ENCODE measurements around the gene TMPRSS13.
"Not testable (repeated sequence)": the region's sequence is repeated elsewhere in the genome, so short reads cannot be mapped to it uniquely, and the experiment has no call there.

The TMPRSS13 gene

DNA sequence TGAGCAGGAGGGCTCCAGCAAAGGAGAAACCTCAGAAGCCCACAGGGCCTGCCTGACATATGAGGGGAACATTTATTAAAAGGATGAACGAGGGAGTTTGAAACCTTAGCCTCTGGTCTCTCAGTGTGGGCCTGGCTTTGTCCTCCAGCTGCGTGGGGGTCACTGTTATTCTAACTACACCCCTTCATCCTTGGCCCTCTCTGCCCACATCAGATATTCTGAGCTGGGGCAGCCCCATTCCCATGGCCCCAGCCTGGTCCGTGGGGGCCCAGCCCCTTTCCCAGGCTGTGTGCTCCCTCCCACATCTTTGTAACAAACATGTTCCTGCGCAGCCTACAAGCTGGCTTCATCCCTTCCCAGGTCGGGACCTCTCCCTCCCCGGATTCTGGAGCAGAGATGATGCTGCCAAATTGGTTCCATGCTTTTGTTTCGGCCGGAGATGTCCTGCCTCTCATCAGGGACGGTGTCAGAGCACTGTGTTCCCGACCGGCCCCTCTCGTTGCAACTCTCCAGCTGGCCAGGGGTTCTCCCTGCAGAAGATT is 56.7 kb downstream of the TMPRSS13 start:
- no peak for DNase-seq (ENCODE audit: low read depth)

DNA sequence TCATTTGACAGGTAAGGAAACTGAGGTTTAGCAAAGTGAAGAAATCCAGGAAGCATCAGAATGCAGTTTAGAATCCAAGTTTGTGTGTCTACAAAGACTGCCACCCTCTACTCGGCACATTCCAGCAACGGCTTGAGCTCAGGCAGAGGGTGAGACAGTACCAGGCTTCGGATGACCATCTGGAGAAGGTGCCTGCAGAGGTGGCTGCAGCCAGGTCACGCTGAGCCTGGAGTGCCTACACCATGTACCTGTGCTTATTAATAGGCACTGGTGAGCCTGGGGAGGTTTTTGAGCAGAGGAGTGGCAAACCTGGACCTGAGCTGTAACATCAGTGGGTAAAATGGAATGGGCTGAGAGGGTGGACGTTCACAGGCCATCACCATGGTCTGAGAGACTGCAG is 57.4 kb downstream of the TMPRSS13 start:
- no peak for DNase-seq (ENCODE audit: low read depth)

DNA sequence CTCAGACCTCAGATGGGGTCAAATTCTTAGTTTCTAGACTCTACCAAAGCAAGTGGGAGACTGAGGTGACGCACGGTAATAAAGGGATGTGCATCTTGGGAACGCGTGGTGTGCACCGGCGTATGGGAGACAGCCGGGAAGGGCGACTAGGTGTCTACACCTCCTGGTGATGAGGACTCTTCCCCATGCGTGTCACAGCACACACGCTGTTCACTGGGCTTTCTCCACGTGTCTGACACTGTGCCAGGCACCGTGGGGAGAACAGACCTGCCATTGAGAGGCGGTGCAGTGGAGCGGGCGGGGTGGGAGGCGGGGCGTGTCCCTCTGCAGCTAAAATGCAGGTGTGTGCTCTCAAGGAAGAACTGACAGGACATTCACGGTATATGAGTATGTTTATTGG is 58.0 kb downstream of the TMPRSS13 start:
- no peak for DNase-seq (ENCODE audit: low read depth)

DNA sequence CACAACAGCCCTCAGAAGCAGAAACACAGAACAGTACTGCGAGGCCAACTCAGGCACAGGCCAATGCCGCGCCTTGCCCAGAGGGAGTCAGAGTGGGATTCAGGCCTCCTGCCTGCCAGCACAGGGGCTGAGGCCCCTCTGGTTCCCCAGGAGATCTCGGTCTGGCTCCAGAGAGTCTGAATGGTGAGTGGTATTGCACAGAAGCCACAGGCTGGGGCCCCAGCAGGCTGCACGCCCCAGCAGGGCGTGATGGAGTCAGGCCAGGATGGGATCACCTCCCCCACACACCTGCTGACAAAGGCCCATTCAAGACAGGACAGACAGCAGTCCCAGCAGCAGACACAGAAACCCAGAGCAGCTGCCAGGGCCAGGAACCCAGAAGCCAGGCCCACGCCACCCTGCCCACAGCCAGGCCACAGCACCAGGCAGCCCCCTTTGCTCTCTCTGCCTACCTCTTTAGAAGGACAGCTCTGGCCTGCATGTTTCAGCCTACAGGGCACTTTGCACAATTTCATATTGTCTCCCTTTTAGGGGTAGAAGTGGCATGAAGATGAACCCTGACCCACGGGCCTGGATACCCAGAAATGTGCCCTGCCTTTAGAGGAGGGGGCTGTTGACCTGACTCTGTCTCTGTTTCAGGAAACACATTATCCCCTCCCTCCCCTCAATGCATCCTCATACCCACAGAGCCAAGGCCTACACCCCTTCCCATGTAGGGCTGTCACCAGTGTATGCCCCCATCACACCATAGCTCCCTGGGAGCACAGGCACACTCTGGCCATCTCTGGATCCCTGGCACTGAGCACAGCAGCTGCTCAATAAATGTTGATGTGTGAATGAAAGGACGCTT is 58.9 kb downstream of the TMPRSS13 start:
- DNase-seq (ENCODE audit: low read depth): no peak

DNA sequence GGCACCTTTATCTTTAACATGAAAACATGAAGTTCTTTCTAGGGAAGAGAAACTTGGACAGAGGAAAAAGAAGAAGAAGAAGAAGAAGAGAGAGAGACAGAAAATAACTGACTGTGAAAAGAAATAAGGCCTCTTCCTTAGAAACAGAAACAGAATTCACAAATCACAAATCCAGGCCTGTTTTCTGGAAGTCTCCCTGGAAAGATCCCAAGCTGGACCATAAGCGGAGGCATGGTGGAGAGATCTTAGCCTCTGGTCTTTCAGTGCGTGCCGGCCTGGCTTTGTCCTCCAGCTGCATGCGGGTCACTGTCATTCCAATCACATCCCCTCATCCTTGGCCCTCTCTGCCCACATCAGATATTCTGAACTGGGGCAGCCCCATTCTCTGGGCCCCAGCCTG is 59.6 kb downstream of the TMPRSS13 start:
- DNase-seq (ENCODE audit: low read depth): no peak

DNA sequence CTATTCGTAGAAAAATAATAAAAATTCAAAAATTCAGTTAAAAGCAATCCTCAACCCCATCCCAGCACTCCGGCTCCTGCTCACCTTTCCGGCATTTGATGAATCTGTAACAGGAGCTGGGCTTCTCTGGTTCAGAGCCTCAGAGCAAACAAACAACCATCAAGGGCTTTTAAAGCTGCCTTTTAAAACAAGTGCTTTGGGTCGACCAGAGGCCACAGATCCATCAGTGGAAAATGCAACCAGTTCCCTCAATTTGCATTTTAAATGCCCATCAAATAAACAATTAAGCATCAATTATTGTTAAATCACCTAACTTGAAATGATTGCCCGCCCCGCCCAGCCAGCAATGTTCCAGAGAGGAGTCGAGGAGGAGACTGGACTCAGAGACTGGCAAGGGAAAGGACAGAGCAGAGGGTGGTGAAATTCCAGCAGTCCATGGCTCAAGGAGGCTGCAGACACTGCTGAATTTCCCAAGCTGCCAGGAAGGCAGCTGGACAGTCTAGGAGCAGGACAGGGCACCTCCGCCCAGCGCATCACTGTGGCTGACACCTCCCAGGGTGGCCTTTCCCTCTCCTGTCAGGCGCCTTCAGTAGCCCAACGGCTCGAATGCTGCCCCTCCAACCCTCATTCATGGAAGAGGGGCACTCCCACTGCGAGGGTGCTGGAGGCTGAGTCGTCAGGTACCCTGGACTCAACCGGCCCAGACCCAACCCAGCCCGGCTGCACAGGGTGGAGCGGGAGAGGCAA is 60.2 kb downstream of the TMPRSS13 start:
- DNase-seq (ENCODE audit: low read depth): no peak

DNA sequence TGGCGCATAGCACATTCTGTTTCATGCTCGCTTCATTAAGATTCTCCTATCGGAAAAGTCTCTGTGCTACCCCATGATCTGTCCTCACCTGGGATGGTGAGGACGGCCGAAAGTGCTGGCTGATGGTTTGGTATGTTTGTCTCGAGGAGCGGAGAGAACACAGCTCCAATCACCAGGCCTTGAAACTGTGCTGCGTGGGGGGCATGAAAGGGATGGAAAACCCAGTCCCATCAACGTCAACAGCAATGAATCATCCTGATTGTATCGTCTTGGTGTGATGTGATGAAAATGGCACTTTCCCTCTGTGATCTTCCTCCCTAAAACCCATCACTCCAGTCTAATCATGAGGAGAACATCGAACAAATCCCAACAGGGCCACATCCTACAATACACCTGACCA is 61.1 kb downstream of the TMPRSS13 start:
- no peak for DNase-seq (ENCODE audit: low read depth)

DNA sequence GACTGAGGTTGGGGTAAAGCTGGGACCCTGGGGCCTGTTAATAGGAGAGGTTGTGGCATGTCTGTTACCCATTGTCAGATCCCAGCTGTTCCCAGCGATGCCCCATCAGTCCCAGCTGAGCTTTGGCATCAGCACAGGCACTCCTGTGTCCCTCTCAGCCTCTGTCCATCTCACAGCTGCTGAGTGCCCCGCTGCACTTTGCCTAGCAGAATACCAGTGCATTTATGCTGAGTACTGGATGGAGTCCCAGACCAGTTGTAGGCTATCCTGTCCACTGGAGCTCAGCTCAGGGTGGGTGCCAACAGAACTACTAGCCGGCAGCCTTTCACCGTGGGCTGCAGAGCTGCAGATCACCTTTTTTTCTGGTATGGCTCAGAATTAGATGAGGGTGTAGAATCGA is 62.7 kb downstream of the TMPRSS13 start:
- DNase-seq (ENCODE audit: low read depth): no peak

DNA sequence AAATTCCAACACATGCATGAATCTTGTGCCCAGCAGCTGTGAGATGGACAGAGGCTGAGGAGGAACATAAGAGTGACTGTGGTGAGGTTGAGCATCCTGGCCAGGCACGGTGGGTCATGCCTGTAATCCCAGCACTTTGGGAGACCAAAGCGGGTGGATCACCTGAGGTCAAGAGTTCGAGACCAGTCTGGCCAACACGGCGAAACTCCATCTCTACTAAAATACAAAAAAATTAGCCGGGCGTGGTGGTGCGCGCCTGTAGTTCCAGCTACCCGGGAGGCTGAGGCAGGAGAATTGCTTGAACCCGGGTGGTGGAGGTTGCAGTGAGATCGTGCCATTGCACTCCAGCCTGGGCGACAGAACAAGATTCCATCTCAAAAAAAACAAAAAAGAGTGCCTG is 63.7 kb downstream of the TMPRSS13 start:
- DNase-seq (ENCODE audit: low read depth): not testable (repeated sequence)

DNA sequence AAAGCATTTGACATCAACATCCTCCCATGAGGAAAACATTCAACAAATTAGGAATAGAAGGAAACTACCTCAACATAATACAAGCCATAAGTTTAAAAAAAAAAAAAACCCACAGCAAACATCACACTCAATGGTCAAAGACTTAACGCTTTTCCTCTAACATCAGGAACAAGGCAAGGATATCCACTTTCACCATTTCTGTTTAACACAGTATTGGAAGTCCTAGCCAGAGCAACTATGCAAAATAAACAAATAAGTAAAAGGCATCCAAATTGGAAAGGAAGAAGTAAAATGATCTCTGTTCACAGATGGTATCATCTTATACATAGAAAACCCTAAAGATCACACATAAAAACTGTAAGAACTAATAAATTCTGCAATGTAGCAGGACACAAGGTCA is 65.8 kb downstream of the TMPRSS13 start:
- DNase-seq (ENCODE audit: low read depth): no peak

DNA sequence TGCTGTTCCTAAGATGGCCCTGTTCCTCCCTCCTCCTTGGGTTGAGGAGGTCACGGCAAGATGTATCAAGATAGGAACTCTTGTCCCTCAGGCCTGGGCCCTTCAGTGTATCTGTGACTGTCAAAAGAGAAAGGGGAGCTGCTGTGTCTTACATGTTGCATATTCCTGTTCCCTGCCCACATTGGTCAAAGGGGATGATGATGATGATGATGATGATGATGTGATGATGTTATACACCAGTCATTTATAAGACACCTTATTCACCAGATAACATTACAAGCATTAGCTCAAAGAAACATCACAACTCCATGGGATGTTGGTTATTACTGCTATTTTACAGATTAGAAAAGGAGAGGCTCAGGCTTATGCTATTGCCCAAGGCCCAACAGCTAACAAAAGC is 66.4 kb downstream of the TMPRSS13 start:
- DNase-seq (ENCODE audit: low read depth): no peak

DNA sequence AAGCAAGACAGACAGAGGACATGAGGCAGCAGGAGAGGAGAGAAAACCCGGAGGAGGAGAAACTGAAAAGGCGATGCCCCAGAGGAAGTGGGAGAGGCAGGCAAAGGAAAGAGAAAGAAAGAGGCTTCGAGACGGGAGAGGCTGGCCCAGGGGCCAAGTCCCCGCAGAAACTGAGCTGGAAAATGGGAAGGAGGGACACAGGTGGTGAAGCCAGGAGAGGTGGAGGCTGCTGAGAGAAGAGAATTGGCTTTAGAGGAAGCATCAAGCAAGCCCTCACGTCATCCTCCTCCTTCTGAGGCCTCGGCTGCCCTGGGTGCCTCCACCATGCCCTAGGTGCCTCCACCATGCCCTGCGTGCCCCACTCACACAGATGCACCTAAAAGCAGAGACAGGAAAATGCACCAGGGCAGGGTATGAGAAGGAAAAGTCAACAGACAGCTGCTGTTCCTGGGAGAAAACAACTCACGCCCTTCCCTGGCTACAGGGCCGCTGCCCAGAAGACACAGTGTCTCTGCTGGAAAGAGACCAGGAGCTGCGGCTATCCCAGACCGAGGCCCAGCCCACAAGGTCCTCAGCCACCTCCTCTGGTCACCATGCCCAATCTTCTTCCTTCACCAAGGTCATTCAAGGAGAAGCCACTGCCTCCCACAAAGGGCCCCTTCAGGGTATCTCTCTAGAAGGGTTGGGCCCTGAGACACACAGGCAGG is 67.0 kb downstream of the TMPRSS13 start:
- no peak for DNase-seq (ENCODE audit: low read depth)

DNA sequence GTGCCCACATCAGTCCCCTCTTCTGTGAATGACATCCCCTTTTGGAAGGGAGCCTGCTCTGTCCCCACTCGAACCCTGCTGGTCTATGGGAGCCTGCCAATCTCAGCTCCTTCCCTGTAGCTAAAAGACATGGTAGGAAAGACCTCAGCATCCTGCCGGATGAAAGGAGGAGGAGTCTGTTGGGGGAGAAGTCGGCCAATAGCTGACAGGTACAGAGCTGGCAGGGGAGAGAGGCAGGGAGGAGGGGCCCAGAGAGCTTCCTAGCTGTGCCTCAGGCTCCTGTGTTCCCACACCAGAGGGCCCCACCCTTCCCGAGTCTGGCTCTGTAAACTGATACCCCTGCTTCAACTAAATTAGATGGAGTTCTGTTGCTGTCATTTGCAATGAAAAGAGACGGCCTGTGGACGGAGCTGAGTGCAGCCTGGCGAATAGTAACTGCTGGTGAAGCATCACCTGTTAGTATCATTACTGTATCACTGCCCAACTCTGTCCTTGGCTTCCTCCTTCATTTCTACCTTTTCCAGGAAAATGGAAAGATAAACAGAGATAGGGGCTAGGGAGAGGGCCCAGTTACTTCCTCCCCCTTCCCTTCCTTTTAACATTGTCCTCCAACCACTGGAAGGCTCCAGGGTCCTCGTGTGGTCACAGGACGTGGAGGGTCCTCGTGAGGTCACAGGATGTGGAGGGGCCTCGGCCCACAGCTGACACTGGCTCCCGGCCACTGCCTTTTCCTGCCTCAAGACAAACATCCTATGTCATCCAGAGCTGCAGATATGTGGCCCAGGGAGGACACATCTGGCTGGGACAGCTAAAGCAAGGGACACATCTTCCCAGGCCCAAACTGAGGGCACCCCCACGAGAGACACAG is 67.8 kb downstream of the TMPRSS13 start:
- no peak for DNase-seq (ENCODE audit: low read depth)

DNA sequence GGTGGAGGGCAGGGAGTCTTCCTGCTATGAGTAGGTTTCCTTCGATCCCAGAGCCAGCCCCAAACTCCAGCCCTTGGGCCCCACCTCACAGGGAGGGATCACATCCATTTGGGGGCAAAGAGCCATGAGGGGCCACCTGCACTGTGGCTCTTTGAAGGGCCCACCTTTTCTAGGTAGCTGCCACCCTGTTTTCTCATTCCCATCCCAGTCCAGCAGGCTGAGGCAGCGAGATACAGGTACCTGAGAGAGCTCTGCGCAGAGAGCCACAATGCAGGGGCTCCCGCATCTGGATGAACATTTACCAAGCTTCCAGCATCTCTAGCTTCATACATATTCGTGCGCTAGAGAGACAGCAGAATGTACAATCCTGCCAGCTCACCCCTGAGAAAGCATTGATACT is 69.1 kb downstream of the TMPRSS13 start:
- DNase-seq (ENCODE audit: low read depth): no peak

DNA sequence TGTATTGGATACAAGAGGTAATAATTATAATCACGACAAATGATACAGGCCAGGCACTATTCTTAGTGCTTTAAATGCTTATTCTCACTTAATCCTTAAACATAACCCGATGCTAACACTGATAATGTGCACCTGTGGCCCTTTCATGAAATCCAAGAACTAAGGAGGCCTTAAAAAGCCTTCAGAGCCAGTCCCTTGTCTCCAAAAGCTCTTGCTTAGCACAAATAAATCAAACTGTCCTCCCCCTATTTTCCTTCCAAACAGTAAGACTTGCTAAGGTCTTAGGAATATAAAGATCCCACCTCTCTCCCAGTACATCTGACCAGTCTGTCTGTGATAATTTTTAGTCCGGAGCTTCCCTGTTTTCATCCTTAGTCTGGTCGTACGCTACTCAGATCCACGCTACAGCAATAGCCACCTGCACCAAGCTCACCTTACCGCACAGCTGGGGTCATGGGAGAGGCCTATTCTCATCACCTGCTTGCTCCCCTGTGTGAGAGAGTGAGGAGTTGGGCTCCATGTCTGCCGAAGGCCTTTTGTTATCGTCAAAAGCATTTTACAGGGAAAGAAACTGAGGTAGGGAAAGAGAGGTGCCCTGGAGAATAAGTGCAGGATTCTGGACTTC is 69.6 kb downstream of the TMPRSS13 start:
- DNase-seq (ENCODE audit: low read depth): no peak

DNA sequence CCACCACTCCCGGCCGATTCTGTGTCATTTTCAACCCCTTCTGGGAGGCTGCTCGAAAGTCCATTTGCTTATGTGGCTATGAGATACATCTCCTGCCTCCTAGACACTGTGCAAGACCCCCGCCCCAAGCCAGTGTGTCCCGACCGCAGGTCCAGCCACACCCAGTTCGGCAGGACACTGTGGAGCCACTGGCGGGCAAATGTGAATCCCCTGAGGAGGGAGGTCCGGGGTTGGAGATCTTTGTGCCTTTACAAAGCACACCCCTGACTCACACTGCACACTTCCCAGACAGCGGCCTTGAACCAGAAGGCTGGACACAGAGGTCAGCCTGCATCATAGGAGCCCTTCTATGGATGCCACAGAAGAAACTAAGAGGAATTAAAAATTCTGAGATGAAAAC is 70.1 kb downstream of the TMPRSS13 start:
- DNase-seq (ENCODE audit: low read depth): no peak

DNA sequence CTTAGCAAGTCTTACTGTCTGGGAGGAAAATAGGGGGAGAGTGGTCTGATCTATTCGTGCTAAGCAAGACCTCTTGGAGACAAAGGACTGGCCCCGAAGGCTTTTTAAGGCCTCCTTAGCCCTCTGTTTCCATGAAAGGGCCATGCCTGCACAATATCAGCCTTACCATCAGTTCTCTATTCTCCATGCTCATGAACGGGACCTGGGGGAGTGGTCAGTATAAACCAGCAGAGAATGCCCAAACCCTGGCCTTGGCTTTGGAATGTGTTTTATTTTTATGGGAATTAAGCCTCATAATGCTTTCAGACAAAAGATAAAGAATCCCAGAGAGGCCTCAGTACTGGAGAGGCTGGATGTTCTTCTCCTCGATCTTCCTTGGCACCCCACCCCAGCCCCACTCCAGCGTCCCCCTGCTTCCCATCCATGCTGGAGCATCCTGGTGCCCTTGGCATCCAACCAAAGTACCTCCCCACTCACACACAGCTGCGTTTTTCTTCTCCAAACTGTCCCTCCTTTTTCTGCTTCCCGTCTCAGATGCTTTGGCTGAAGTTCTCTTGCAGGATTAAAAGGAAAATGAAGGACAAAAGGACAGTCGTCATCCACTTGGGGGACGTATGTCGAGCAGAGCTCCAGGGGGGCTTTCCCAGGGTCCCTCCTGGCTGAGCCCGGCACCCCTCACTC is 71.3 kb downstream of the TMPRSS13 start:
- DNase-seq (ENCODE audit: low read depth): no peak

DNA sequence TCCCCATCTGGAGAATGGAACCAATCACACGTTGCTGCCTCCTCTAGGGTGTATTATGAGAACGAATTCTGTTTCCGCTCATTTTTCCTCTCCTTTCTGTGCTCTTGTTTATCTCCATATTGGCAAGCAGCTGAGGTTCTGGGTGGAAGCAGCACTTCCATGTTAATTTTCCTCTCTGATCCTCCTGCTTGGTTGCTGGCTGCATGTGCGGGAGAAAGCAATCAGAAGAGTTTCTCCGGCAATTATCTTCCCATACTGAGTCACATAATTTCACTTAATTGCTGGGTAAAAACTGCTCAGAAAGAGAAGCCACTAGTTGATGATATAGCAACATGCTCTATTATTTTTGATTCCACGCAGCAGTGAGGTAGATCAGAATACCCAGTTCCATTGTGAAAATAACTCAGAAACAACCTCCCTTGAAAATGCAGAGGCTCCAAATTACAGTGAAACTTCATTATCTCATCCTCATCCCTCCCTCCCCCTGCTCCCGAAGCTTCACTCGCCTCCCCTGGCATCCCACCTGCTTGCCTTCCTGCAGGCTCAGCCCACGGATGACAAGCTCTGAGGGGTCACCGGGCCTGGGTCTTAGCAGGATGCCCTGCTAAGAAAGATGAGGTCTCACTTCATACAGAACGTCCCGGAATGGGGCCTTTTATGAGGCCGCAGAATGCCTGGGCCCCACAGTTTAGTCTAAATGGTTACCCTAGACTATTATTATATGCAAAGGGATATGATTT is 73.1 kb downstream of the TMPRSS13 start:
- no peak for DNase-seq (ENCODE audit: low read depth)

DNA sequence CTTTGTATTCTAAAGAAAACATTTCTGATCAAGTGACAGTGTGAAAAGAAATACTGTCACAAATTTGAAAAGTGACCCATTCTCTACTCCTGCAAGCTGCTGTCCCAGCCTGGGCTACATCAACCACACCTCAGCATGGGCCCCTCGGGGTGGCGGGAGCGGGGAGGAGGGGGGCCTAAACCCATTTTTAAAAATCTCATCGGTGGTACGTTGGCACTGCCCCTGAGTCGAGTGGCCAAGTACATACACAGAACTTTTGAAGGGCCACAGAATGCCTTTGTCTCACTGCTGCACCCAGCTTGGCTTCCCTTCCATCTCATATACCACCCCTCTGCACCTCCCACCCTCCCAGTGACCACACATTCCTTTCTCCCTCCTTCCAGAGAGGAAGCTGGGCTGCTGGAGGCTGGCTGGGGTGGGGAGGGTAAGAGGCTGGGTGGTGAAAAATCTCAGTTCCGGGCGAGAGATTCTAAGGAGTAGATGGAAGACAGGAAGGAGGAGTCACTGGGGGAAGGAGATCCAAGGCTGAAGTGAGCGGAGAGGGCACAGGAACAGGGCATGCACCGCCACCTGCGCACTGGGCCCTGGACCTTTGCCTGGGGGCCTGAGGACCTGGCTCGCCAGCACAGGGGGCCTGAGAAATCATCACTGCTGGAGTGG is 73.9 kb downstream of the TMPRSS13 start:
- DNase-seq (ENCODE audit: low read depth): no peak
